ENCODE data around the gene TBC1D17.

DNA sequence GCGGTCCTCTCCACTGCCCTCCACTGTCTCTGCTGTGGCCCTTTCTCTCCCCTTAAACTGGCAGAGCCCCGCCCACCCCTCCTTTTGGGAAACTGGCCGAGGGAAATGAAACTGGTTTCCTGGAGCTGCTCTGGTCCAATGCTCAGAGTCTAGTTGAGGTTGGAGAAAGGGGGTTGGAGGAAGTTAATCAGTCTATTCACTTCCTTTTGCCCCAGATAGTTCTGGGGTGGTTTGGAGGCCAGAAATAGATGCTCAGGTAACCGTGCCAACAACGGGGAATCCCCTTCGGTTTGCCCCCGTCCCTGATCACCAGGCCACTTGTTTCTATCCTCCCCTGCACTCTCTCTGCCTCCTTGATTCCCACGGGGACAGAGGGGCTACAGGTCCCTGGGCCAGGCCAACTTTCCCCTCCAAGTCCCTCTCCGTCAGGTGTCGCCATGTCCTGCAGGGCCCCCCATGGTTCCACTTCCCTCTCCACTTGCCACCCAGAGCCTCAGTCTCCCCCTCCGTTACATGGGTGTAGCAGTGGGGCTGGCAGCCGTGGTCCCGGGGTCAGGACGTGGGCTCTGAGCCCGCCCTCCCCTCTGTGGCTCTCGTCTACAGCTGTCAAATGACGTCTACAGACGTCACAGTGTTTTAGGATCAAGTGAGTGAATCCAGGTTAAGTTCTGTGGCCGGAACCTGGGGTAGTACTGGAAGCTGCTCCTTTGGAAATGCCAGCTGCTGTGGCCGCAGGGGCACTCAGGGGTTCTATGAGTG, 19.5 kb downstream of the TBC1D17 start, which contains the start of gene IL4I1:
- TF ChIP-seq, protein P1, sequence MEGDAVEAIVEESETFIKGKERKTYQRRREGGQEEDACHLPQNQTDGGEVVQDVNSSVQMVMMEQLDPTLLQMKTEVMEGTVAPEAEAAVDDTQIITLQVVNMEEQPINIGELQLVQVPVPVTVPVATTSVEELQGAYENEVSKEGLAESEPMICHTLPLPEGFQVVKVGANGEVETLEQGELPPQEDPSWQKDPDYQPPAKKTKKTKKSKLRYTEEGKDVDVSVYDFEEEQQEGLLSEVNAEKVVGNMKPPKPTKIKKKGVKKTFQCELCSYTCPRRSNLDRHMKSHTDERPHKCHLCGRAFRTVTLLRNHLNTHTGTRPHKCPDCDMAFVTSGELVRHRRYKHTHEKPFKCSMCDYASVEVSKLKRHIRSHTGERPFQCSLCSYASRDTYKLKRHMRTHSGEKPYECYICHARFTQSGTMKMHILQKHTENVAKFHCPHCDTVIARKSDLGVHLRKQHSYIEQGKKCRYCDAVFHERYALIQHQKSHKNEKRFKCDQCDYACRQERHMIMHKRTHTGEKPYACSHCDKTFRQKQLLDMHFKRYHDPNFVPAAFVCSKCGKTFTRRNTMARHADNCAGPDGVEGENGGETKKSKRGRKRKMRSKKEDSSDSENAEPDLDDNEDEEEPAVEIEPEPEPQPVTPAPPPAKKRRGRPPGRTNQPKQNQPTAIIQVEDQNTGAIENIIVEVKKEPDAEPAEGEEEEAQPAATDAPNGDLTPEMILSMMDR (IDR thresholded peaks at IDR 0.05), result no peak
- TF ChIP-seq MAX (IDR thresholded peaks at IDR 0.05) (no peak), POLR2A (IDR thresholded peaks at IDR 0.05; ENCODE audit: low read length) (no peak), RFX5 (IDR thresholded peaks at IDR 0.05) (no peak), FOSL2 (IDR thresholded peaks at IDR 0.05) (no peak), FOSL2 (CRISPR knock-in tag; IDR thresholded peaks at IDR 0.05) (no peak), CBX2 (IDR thresholded peaks at IDR 0.05; ENCODE audit: borderline replicate concordance, low read depth) (no peak), MYC (IDR thresholded peaks at IDR 0.05; ENCODE audit: borderline replicate concordance, low read length) (no peak), JUNB (IDR thresholded peaks at IDR 0.05) (no peak), CEBPB (IDR thresholded peaks at IDR 0.05) (no peak), MAZ (IDR thresholded peaks at IDR 0.05; ENCODE audit: borderline replicate concordance, low read depth, low read length) (no peak), SREBF2 (IDR thresholded peaks at IDR 0.05) (no peak)

Measured in A549 (cell line).